Measurements from ENCODE around the gene ZNF318.
"Not testable (repeated sequence)": the region's sequence is repeated elsewhere in the genome, so short reads cannot be mapped to it uniquely, and the experiment has no call there.

The ZNF318 gene

GRCh38 chr6:43369174-43370002, at the start of gene ZNF318:
TSS of gene ZNF318 (minus strand) at chr6:43369647. CDS start at chr6:43369365, 282 bp downstream.
- peak; percentile 87 for DNase-seq (ENCODE audit: low read depth)

GRCh38 chr6:43416935-43417334, 47.5 kb upstream of the ZNF318 start:
- no peak for DNase-seq (ENCODE audit: low read depth)

GRCh38 chr6:43415275-43415674, 45.8 kb upstream of the ZNF318 start:
- not testable (repeated sequence) for DNase-seq (ENCODE audit: low read depth)

- no peak for DNase-seq (ENCODE audit: low read depth)
Measured at GRCh38 chr6:43413002-43413401, 43.6 kb upstream of the ZNF318 start.

DNA sequence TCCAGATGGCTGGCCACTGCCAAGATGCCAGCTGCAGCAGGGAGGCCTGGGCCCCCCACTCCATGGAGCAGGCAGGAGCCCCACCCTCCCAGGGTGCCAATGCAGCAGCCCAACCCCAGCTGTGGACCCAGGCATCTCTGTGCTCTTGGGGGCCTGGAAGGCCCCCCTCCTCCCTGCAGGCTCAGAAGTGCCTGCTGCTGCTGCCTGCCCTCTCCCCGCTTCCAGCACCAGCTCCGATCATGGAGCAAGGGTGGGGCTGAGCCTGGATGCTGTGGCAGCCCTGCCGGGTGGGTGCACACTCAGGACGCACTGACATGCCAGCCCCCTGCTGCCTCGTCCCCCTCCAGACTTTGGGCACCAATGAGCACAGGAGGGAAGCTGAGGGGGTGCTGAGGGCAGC, 43.1 kb upstream of the ZNF318 start:
- DNase-seq (ENCODE audit: low read depth): no peak

DNA sequence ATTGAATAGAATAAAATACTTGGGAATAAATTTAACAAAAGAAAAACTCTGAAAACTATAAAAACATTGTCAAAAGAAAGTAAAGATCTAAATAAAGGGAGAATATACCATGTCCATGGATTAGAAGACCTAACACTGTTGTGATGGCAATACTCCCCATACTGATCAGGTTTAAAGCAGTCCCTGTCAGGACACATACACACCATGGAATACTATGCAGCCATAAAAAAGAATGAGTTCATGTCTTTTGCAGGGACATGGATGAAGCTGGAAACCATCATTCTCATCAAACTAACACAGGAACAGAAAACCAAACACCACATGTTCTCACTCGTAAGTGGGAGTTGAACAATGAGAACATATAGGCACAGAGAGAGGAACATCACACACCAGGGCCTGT, 41.3 kb upstream of the ZNF318 start:
- DNase-seq (ENCODE audit: low read depth): not testable (repeated sequence)

DNA sequence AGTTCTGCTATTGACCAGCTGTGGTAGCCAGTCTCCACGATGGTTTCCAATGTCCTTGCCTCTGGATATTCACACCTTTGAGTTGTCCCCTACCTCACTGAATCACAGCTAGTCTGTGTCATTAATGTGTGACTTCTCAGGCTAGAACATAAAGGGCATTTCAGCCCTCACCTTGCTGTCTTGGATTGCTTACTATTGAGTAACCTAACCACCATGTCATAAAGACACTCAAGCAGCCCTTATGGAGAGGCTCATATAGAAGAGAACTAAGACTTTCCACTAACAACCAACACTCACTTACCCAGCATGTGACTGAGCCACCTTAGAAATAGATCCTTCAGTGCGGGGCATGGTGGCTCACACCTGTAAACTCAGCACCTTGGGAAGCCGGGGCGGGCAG, 38.8 kb upstream of the ZNF318 start:
- DNase-seq (ENCODE audit: low read depth): no peak

DNA sequence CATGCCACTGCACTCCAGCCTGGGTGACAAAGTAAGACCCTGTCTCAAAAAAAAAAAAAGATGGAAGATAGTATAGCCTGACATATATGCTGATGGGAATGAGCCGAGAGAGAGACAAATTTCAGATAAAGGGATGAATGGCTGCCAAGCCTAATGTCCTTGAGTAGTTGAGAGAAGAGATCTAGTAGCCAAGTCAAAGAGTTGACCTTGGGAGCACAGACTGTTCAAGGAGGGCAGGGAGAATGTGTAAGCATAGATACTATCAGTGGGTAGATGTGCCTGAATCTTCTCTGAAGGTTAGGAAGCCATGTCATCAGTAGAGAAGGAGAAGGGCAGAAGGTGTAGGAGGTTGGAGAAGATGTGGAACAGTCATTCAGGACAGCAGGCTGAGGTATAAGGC, 37.8 kb upstream of the ZNF318 start:
- no peak for DNase-seq (ENCODE audit: low read depth)

DNA sequence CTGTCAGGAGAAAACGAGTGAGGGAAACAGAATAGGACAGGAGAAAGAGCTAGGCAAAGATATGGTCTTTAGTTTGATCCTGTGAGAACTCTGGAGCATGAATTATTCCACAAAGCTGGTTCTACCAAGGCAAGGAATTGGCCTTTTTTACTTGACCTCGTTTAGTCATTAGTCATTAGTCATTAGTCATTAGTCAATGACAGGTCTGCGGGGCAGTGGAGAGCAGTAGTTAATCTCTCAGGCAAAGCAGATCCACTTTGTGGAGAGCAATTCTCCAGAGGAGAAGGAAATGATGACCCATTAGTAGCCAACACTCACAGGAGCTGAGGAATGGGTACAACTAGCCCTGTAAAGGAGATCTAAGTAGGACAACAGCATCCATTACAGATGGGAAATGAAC, 35.9 kb upstream of the ZNF318 start:
- no peak for DNase-seq (ENCODE audit: low read depth)

GRCh38 chr6:43402820-43403219, 33.4 kb upstream of the ZNF318 start:
- DNase-seq (ENCODE audit: low read depth): no peak

- no peak for DNase-seq (ENCODE audit: low read depth)
Measured at GRCh38 chr6:43401730-43402129, 32.3 kb upstream of the ZNF318 start.

GRCh38 chr6:43399932-43400487, 30.6 kb upstream of the ZNF318 start:
- no peak for DNase-seq (ENCODE audit: low read depth)

DNA sequence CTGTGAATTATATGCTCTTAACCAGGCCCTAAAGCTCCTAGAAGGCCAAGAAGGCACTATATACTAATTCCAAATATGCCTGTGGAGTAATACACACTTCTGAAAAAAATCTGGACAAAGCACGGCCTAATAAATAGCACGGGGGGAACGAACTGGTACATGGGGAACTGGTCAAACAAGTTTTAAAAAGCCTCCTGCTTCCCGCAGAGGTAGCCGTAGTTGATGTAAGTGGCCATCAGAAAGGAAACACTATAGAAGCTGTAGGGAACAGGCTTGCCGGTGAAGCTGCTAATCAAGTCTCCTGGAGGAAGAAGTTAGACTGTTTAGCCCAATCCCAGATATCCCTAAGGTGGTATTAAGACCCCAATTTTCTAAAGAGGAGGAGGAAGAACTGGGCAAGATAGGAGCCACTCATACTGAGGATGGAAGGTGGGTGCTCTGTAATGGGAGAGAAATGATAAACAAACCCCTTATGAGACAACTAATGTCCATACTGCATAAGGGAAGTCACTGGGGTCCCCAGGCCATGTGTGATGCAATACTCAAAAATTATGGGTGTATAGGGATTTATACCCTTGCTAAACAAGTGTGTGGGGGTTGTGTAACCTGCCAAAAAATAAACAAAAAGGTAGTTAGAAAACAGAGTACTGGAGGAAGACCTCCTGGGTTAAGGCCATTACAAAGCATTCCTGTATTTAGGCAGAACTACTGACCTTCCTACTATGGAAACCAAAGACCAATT, 27.1 kb upstream of the ZNF318 start:
- no peak for DNase-seq (ENCODE audit: low read depth)

DNA sequence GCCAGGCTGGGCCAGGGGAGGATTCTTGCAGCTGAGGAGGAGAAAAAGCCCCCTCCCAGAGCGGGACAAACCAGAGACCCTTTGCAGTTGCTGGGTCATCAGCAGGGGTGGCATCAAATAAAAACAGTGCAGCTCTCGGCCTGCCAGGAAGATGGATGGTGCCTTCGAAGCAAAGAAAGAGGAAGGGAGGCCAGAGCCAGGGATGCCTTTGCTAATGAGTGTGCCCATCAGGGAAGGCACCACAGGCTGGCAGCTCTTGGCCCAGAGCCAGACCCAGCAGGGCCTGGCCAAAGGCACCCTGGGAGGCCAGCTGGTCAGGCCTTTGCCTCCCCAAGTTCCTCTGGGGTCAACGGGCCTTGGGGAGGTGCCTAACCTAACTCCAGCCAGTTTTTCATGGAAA, 26.3 kb upstream of the ZNF318 start:
- DNase-seq (ENCODE audit: low read depth): no peak

- no peak for DNase-seq (ENCODE audit: low read depth)
Measured at GRCh38 chr6:43394982-43395381, 25.5 kb upstream of the ZNF318 start.

DNA sequence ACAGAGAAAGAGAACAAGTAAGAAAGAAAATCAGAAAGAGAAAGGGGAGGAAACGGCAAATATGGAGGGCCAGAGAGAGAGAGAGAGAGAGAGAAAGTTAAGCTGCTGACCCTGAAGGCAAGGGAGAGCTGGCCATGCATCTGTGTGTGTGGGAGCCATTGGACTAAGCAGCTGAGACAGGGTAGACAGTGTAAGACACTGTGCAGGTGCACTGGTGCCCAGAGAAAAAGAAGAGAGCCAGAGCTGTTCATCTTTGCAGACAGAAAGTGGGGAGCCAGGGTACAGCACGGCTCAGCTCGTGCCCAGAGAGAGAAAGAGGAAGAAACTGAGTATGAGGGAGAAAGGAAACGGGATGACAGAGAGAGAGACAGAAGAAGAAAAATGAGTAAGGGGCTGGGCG, 24.2 kb upstream of the ZNF318 start:
- no peak for DNase-seq (ENCODE audit: low read depth)

DNA sequence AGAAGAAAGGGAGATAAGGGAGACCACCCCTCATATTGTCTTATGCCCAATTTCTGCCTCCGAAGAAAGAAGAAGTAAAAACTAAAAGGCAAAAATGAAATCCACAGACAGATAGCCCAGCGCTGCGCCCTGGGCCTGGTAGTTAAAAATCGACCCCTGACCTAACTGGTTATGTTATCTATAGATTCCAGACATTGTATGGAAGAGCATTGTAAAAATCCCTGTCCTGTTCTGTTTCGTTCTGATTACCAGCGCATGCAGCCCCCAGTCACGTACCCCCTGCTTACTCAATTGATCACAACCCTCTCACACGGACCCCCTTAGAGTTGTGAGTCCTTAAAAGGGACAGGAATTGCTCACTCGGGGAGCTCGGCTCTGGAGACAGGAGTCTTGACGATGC, 23.7 kb upstream of the ZNF318 start:
- not testable (repeated sequence) for DNase-seq (ENCODE audit: low read depth)

DNA sequence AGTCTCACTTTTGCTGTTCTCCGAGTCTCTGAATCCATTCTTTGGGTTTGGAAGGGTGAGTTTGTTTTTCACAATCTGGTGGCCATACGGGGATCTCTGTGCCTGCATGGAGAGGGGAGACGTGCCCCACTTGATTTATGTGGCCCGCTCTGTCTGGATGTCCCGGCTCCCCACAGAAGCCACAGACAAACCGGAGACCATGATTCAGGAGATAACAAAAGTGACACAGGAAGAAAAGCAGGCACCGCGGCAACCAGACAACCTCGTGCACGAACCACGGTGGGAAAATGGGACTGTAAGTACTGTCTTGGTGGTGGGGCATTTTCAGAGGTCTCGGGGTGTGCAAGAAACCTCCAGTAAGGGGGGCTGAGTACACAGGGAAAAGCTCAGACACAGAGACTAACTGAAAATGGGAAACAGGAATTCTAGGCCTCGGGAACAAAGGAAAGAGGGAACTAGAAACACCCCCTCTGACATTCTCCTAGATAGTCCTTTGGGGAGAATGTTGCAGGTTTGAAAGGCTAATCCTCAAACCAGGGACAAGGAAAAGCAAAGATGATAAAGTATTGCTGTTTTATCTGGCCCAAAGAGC, 22.1 kb upstream of the ZNF318 start:
- no peak for DNase-seq (ENCODE audit: low read depth)

DNA sequence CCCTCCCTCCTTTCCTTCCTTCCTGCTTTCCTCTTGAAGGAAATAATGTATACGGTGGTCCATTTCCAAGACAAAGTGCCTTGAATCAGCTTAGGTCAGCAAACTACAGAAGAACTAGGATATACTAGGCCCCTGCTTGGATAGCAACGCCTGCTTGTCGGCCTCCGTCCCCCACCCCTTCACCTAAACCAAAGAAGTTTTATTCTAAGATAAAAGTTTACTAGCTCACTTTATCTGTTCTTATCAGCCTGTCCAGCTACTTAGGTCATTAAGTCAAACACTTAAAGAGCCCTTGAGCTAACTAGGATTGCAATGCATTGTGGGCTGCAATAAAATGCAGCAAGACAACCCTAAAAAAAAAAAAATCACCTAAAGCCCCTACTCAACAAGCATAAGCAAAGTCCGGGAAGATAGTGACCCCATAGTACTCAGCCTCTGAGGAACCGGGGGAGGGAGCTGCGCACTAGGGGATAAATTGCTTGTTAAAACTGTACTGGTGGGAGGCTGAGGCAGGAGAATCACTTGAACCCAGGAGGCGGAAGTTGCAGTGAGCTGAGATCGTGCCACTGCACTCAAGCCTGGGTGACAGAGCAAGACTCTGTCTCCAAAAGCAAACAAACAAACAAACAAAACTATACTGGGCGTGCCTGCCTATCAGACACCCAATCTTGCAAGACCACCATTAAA, 21.4 kb upstream of the ZNF318 start:
- DNase-seq (ENCODE audit: low read depth): not testable (repeated sequence)

- DNase-seq (ENCODE audit: low read depth): no peak
Measured at GRCh38 chr6:43389730-43390295, 20.4 kb upstream of the ZNF318 start.

GRCh38 chr6:43386492-43386891, 17.0 kb upstream of the ZNF318 start:
- DNase-seq (ENCODE audit: low read depth): no peak
